GM18868 (cell line): ENCODE data around the gene DQX1.
A peak's percentile ranks its signal among the peaks of the same experiment; 100 is the strongest.

Experiments
- ATAC-seq: cut with Tn5 transposase; IDR thresholded peaks from one replicate; pipeline ENCODE4 v1.9.1; 2021; ENCODE audit warnings: mild to moderate bottlenecking, moderate library complexity; ENCODE audit not compliant: unreplicated experiment

The DQX1 gene

DNA sequence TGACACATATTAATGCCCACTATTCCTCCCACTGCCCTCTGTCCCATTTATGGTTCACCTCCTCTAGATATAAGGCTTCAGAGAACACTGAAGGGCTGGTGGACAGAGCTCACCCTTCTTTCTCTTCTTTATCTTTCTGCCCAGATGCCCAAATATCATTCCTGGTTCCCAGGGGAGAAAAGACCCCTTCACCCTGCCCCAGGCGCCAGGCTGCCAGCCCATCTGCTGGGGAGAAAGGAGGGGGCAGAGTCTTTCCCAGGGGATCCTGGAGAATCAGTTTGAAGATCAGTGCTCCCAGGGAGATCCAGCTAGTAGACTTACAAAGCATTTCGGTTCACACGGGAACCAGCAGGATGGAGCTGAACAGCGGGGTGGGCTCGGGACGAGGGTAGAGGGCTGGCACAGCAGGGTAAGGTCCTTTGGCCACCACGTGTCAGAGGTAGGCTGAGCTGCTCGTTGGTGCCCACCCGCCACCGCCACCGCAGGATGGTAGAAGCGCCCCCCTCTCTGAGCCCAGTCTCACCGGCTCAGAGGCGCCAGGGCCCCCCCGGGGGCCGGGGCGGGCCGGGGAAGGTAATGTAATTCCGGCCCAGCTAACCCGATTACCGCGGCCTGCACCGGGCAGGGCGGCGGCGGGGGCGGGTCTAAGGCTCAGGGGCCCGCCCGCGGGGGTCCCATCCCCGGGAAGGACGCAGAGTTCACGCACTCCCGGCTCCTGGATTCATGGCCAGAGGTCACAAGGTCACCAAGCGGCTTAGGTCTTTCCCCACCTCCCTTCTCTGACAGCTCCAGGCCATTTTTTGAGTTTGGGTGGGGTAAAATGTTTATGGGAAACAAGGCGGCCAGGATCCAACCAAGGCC, 13.1 kb downstream of the DQX1 start:
- ATAC-seq = no peak

DNA sequence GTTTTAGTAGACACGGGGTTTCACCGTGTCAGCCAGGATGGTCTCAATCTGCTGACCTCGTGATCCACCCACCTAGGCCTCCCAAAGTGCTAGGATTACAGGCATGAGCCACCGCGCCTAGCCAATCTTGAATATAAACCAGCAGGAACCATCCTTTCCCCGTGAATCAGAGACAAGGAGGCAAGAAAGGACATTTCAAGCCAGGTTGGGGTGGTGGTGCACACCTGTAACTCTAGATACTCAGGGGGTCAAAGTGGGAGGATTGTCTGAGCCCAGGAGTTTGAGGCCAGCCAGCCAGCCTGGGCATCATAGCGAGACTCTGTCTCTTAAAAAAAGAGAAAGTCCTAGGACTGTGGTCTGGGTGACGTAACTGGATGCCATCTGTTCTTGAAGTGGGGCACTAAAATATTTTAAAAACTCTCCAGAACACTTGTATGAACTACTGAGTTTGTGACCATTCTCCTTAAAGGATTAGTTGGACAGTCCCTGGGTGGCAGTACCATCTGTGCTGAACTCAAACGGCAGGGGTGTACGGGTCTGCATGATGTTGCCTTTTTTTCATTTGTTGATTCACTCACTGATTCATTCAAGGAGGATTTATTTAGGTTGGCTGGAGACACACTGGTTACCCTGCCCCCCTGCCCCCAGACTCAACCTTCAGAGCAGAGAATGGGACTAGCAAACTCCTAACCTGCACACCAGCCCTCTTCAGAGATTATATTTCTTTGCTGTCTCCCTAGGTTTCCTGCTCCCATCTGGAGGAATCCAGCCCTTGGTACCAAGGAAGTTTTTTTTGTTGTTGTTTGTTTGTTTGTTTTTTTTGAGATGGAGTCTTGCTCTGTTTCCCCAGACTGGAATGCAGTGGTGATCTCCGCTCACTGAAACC, 14.7 kb downstream of the DQX1 start:
- no peak for ATAC-seq

DNA sequence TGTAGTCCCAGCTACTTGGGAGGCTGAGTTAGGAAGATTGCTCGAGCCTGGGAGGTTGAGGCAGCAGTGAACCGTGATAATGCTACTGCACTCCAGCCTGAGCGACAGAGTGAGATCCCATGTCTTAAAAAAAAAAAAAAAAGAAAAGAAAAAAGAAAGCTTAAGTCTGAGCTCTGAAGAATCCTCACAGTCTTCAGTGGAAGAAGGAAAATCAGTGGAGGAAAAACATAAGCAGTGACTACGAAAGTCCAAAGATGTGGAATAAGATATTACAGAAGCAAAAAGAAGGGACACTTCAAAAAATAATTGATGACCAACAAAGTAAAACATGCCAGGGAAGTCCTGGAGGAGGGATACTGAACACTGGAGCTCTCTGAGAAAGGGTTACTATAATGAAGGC, 15.8 kb downstream of the DQX1 start:
- ATAC-seq = no peak

DNA sequence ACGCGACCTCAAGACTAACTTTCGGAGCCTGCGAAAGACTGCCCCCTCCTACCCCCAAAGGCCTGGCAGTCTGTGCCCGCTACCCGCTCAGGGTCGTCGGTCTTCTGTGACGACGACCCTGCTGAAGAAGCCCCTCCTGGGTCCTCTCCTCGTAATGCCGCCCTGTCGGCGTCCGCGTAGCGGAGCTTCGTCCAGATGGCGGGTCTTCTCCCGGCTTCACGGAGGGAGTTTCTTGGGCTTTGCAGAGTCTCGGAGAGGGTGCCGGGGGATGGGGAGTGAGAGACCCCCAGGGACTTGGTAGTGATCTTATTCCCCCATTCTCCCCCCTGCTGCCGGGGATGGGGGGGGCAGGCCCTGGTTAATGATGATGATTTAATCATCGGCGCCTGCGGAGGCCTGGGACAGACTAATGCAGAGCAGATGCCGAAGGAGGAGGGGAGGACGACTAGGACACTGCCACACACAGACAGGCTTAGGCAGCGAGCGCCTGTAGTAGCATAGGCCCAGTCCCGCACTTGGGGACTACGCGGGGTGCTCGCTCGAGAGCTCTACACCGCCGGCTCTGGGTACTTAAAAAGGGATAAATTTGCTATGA, 18.0 kb downstream of the DQX1 start:
- ATAC-seq = no peak

DNA sequence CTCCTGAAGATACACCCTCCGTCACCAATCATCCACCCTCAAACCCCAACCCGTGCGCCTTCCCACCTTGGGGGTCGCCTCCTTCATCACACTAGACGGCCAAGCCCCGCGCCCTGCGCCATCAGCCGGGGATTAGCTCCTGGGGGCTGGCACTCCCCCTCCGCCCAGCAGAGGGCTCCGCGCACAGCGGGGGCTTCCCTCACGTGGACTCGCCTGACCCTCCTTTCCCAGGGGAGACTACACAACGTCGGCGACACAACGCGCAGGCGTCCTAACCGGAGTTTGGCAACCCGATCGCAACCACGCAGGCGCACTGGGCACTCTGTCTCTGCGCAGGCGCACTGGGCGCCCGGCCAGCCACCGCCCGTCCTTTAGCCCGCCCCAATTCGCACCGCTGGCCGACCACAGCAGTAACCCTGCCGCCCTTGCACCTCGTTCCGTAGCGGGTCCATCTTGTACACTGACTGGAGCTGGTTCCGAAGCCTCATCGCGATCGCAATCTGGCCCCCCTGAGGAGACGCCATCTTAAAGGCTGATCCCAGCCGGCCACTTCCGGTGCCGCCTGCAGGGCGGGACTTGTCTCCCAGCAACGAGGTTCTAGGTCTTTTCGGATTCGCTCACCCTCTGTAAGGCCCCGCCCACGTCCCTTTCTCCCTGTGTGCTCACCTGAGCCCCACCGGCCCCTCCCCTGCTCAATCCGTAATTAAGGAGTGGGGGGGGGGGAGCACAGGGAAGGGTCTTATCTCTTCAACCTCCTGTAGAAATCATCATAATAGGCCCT, 18.7 kb downstream of the DQX1 start, which contains the start of gene PCGF1:
TSS of gene PCGF1 (minus strand) at position 551 of the 781 bp plus-strand sequence. CDS start at position 524, 27 bp downstream.
- peak; percentile 87 for ATAC-seq

DNA sequence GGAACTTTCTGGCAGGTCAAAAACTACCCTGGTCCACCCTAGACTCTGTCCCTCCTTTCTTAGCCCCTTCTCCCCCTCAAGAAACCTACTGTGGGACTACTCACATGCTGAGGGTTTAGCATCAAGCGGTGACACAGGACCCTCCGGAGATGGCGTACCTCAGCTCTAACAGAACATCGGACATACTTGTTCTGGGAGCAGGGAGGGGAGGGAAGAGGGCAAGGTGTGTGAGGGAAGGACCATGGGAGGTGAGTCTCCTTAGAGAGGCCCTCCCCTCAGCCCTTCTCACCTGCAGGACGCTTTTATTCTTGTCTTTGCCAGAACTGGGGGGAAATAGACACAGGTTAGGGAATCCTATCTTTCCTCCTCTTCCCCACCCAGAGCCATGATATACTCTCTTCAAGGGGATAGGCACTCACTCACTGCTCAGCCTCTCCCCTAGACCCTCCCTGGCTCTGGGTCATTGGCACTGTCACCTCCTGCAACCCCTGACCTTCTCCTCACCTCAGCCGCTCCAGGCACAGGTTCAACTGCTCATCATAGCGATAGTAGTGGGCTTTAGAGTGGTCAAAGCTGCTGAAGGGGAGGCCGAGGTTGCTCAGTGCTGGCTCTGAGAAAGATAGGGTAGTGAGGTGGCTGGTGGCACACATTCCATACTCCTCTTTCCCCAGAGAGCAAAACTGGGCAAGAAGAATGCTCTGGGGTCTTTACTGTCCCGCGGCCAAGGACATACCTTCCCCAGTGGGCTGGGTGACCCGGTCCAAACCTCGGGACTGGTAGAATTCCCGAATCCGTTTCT, 20.4 kb downstream of the DQX1 start:
- ATAC-seq = no peak

DNA sequence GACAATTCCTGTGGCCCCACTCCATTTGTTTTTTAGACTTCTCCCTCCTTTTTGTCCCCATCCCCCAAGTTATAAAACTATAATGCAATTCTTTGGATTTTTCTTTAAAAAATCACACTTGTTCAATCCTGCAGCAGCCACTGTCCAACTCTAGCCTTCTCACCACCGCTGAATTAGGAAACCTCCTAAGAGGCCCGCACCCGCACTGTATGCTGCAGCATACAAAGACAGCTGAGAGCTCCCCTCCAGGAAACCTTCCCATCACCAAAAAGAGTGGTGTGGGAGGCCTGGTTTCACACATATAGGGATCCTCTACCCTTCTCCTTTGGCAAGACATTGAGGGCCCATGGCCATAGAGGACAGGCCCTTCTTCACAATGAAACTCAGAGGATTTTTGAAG, 21.4 kb downstream of the DQX1 start:
- ATAC-seq = no peak

DNA sequence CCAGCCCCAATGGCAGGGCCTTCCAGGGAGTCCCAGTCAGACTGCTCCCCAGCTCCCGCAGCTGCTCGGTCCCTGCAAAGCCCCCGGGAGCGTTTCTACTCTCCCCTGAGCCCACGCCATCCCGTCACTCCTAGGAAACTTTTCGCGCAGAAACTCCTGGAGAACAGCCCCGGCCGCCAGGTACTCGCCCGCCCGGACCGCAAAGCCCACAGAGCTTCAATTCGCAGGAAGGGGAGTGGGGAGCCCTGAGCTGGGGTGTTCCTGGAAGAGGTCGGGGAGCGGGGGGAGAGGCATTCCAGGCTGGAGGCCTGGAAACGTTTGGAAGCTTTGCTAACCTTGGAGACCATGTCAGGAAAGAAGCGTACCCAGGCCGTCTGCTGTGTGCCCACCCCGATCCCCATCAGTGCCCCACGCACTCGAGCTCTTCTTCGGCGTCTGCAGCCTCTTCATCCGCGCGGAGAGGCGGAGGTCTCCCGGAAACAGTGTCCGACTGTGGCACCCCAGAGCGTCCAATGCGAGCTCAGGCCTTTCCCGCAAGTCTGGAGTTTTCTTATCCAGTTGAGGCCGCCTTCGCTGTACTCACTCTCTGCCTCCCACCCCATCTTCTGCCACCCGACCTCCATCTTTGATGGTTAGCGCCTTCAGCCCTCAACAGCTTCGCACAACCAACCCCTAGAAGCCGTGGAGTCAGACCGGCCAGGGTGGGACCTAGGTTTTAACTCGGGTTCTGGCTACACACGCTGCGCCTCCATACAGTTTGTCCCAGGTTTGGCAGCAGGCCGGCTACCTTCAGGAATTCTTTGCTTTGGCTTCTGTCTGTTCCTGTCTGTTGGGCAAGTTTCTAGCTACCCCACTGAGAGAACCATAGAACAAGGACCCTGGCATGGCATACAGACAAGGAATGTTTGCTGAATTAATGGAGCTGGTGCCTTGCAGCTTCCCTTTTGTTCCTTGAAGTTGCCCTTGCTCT, 22.2 kb downstream of the DQX1 start:
- no peak for ATAC-seq

DNA sequence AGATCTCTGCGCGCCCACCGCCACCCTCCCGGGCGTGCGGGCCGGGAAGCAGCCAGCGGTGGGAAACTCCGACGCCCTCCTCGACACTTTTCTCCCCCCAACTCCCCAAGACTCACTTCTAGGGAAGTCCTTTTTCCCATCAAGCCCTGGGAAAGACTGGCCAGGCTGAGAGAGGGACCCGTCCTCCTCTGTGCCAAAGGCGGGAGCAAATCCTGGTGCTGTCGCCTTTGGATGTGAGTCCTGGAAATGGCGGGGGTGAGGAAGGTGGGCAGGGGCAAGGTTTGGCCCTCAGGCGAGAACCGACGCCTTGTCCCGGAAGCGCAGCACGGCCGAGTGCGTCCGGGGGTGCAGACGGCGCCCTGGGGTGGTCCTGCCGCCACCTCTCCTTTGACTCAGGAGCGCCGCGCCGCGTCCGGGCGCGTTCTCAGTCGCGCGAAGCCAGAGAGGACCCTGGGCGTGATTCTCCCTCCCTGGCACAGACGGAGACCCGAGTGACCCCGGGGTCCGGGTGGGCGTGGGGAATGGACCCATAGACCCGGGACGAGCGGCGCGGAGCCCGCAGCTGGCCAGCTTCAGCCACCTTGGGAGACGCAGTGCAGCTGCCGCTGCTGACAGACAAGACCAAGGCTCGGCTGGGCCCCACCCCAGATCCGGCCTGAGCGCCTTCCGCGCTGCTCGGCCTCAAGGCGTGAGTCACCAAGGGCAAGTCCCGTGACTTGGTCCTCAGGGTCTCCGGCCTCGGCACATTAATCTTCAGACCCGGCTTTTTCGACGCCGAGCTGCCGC, 23.1 kb downstream of the DQX1 start:
- peak; percentile 42 for ATAC-seq

DNA sequence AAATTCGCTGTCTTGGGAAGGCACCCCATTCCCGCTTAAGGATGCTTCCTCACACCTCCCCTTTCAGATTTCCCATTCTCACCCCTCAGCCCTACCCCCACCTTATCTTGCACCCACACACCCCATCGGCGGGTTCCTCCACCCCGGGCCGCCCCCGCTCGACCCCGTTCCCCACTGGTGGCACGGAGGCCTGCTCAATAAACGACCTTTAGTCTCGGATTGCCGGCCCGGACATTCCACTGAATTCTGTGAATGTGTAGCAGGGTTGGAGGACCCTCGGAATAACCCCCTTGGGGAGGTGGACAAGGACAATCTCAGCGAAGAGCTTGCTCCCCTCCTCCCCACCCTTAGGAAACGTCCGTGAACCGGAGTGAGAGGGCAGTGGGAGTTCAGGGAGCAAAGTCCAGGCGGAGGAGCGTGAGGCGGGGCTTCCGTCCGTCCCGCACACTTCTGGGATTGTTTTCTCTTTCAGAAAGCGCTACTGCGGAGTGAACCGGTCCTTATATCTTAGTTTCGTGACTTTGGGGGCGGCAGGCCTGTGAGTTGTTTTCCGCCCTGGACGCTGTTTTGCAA, 23.8 kb downstream of the DQX1 start:
- no peak for ATAC-seq

DNA sequence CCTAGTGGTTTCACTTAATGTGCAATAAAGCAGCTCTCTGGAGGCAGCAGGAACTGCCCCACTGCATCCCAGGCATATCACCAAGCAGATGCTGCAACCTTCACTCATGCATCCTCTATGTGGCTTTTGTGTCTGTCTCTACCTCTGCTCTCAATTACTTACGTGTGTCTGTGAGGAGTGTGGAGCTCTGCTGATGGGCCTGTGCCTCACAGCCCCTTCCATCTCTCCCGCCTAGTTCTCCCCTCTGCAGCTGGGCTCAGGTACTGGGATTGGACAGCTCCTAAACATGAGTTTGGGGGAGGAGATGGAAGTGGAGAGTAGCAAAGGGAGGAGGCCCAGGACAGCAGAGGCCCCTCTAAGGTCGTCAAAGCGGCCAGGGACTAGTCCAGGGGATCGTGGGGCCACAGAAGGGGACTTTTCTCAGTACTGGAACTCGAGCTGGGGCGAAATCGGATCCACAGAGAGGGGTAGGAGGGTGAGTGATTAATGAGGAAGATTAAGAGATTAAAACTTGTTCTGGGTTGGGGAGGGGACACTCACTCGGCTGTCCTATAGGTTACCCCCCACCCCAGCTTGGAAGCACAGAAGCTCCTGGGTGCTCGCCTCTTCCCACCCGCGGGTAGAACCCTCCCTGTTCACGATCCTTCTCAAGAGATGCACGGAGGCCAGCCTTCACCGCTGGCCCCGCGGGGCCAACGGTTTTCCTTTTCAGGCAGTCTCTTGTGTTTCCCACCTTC, 24.5 kb downstream of the DQX1 start:
- ATAC-seq = no peak

DNA sequence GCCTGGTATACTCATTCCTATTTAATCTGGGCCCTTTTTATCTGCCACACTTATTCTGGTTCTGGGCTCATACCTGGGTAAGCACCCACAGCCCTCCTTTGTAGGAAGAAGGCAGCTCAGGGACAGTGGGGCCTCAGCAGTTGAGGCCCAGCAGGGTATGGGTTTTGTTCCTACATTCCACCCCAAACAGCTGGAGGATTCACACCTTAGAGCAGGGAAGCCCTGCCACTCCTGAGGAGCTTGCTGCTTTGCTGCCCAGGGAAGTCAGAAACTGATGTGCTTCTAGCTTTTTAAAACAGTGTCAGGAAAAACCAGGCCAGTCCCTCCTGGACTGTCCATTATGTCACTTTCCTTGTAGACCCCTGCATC, 25.5 kb downstream of the DQX1 start:
- ATAC-seq = no peak

DNA sequence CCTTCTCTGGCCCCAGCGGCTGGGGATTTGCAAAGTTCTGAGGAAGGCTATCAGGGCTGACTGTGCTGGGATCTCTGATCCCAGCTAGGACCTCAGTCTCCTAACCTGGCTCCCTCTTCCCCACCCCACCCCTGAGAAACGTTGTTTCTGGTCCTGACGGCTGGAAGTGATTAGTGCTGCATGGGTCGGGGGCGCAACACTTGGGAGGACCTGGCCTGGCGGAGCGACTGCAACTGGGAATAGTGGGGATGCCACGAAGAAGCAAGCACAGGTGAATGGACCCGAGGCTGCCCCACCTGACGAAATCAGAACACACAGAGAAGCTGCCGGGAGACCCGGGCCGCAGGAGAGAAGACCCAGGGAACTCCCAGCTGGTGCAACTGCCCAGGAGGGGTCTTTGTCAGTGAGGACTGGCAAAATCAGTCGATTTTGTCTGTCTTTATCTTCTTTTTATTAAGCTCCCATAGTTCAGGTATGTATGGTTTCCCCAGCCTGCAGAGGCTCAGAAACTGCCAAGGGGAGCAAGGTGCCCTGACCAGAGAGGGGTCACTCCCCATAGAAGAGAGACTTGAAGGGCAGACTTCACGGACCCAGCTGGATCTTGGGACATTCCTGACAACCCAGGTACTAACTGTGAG, 26.0 kb downstream of the DQX1 start:
- no peak for ATAC-seq

DNA sequence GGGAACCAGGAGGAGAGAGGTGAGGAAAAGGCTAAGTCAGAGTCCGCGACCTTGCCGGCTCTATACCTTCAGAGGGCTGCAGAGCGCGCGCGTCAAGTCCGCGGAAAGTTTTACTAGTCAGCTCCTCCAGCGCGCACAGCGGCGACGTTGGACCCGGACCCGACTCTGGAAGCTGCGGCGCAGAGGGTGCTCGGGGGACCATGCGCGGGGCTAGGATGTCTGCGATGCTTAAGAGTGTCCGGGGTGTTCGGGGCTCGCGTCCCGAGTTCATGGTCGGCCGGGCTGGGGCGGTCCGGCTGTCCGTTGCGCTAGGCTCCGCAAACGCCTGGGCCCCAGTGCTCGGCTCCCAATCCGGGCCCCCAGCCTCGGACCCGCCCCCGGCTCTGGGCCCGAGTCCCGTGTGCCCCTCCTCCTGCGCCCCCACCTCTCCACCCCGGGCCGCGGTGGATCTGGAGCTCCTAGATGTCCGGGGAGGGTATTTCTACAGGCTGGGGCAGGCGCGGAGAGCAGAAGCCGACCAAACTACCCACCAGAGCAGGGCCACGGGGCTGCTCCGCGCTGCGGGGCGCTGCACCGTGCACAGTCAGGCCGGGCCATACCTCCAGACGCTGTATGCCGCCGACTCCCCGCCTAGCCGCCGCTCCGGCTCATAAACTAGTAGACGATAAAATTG, 26.6 kb downstream of the DQX1 start, which contains the start of gene LBX2:
TSS of gene LBX2 (minus strand) at position 337 of the 673 bp plus-strand sequence. CDS start at position 271, 66 bp downstream.
- no peak for ATAC-seq

DNA sequence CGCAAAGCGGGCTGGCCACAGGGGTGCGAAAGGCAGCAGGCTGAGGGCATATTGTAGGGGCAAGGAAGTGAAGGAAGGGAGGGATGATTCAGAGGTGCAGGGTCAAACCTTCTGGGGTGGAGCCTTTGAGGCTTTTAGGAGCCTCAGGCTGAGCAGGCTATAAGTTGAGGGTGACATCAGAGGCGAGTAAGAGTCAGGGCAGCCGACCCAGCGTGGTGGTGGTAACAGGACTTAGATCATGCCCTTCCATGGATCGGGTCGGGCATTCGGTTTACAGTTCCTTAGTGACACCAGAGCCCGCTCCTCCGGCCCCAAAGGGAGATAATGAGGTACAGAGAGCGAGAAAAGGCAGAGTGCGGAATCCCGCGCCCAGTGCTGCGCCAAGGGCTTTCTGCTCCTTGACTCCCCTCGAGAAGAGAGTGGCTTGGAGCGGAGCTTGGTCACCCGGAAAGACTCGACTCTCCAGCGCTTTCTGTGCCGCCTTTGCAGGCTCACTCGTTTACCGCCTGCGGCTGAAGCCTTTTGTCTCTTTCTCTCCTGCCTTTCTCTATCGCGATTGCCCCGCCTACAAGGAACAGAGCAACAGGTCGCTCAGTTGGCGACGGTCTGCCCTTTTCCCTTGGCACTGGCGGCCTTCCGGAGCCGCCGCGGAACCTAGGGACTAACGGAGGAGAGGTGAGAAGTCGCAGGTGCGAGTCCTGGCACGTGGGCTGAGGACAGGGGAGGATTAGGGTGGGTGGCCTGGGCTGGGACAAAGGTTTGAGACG, 27.3 kb downstream of the DQX1 start:
- no peak for ATAC-seq
